ENCODE results near the gene CYBRD1. TPM values are rescaled to one million over a fixed set of nuclear protein-coding genes. Genes with fewer than 3 reads are reported as not detected.

CYBRD1 gene
- total RNA-seq, 1 donor from 2014 or later = 0.33 TPM

GRCh38 chr2:171509945-171510731 is 12.1 kb upstream of the CYBRD1 start:
- ATAC-seq (ENCODE audit: low read depth) (no peak), DNase-seq (no peak)
- Mint-ChIP-seq H3K4me3 (no peak overlapping the region), H3K27me3 (no peaks in the 10 kb centered on the region), H3K36me3 (ENCODE audit: low read depth) (no peaks in the 10 kb centered on the region), H3K27ac (no peak overlapping the region), H3K4me1 (peaks cover 13% of the 10 kb centered on the region), H3K9me3 (no peaks in the 10 kb centered on the region)
- intact Hi-C loops (cut with micrococcal nuclease) = no loop called here
- ChIA-PET CTCF (no interaction called here), POLR2A (interaction anchor here (0.6 kb wide), 1 partner anchor 174 kb away, joined by 4 read pairs; no protein-coding TSS in a partner anchor)
- TF ChIP-seq, protein P1, sequence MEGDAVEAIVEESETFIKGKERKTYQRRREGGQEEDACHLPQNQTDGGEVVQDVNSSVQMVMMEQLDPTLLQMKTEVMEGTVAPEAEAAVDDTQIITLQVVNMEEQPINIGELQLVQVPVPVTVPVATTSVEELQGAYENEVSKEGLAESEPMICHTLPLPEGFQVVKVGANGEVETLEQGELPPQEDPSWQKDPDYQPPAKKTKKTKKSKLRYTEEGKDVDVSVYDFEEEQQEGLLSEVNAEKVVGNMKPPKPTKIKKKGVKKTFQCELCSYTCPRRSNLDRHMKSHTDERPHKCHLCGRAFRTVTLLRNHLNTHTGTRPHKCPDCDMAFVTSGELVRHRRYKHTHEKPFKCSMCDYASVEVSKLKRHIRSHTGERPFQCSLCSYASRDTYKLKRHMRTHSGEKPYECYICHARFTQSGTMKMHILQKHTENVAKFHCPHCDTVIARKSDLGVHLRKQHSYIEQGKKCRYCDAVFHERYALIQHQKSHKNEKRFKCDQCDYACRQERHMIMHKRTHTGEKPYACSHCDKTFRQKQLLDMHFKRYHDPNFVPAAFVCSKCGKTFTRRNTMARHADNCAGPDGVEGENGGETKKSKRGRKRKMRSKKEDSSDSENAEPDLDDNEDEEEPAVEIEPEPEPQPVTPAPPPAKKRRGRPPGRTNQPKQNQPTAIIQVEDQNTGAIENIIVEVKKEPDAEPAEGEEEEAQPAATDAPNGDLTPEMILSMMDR (IDR thresholded peaks at IDR 0.05) = no peak

DNA sequence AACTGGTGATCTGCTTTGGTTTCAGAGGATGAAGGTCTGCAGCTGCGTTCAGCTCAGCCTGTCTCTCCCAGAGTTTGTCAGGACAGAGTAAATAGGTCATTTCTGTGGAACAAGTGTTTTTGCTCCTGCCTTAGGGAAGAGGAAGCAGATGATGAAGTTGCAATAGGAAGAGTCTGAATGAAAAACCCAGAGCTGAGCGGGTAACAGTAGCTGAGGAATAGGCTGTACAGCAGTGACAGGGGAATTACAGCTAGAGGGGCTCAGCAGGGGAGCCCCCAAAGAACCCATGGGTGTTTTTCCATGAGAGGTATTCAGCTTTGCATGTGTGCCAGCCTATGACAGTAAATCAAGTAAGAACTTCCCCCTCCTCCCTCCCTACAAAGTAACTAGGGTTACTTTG is 10.3 kb upstream of the CYBRD1 start:
- intact Hi-C loops (cut with micrococcal nuclease) = no loop called here
- H3K36me3 Mint-ChIP-seq (ENCODE audit: low read depth) = no peaks in the 10 kb centered on the region
- H3K9me3 Mint-ChIP-seq = no peaks in the 10 kb centered on the region
- TF ChIP-seq, protein P1 (IDR thresholded peaks at IDR 0.05) = no peak
- DNase-seq (no peak), ATAC-seq (ENCODE audit: low read depth) (peak; percentile 40)
- H3K4me1 Mint-ChIP-seq = peaks cover 13% of the 10 kb centered on the region
- CTCF ChIA-PET = no interaction called here
- POLR2A ChIA-PET = no interaction called here
- no peak overlapping the region for H3K27ac Mint-ChIP-seq
- no peaks in the 10 kb centered on the region for H3K27me3 Mint-ChIP-seq
- H3K4me3 Mint-ChIP-seq = no peak overlapping the region

GRCh38 chr2:171512683-171513195 is 9.5 kb upstream of the CYBRD1 start:
- intact Hi-C loops (cut with micrococcal nuclease) = no loop called here
- DNase-seq (no peak), ATAC-seq (ENCODE audit: low read depth) (no peak)
- H3K27ac Mint-ChIP-seq = no peak overlapping the region
- H3K4me3 Mint-ChIP-seq = no peak overlapping the region
- H3K4me1 Mint-ChIP-seq = peaks cover 13% of the 10 kb centered on the region
- ChIA-PET POLR2A (no interaction called here), CTCF (no interaction called here)
- H3K9me3 Mint-ChIP-seq = no peaks in the 10 kb centered on the region
- H3K36me3 Mint-ChIP-seq (ENCODE audit: low read depth) = no peaks in the 10 kb centered on the region
- peaks cover 2% of the 10 kb centered on the region for H3K27me3 Mint-ChIP-seq
- TF ChIP-seq, protein P1 (IDR thresholded peaks at IDR 0.05) = no peak

DNA sequence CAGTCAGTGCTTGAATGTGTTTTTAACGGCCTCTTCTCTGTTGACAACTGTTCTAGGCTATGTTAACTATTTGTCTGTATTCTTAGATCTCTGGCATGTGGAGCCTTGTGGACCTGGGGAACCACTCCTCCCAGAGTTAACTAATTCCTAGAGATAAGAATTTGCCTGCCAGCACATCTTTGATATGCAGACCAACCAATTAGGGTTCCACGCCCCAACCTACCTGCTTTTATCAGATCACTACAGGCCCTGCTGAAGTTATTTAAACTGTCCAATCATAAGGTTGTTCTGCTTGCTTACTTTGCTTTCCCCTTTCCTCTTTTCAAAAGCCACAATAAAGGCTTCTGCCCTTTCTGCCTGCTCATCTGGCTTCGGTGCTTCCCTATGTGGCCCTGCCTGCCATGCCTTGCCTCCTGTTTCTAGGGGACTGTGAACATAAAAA is 8.5 kb upstream of the CYBRD1 start:
- TF ChIP-seq, protein P1 (IDR thresholded peaks at IDR 0.05) = no peak
- no peak overlapping the region for H3K4me3 Mint-ChIP-seq
- POLR2A ChIA-PET = no interaction called here
- CTCF ChIA-PET = no interaction called here
- no peaks in the 10 kb centered on the region for H3K9me3 Mint-ChIP-seq
- intact Hi-C loops (cut with micrococcal nuclease) = no loop called here
- H3K4me1 Mint-ChIP-seq = peaks cover 13% of the 10 kb centered on the region
- peaks cover 5% of the 10 kb centered on the region for H3K27me3 Mint-ChIP-seq
- DNase-seq = no peak
- H3K36me3 Mint-ChIP-seq (ENCODE audit: low read depth) = no peaks in the 10 kb centered on the region
- ATAC-seq (ENCODE audit: low read depth) = peak; percentile 21
- no peak overlapping the region for H3K27ac Mint-ChIP-seq

DNA sequence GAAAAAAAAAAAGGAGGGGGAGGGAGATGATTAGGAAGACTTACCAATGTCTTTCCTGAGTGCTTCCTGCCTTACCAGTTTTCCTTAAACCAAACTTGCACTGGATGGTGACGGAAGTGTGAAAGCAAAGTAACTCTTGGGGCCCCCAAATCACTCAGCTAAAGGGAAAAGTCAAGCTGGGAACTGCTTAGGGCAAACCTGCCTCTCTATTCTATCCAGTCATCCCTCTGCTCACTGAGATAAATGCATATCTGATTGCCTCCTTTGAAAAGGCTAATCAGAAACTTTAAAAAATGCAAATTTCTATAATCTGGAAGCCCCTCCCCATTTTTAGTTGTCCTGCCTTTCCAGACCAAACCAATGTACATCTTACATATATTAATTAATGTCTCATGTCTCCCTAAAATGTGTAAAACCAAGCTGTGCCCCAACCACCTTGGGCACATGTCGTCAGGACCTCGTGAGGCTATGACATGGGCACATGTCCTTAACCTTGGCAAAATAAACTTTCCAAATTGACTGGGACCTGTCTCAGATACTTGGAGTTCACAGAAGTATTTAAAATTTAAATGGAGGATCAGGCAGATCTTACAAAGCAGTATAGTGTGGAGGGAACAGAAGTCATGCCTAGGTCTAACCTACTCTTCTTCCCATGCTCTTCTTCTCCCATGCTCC is 7.2 kb upstream of the CYBRD1 start:
- CTCF ChIA-PET = no interaction called here
- peaks cover 10% of the 10 kb centered on the region for H3K4me1 Mint-ChIP-seq

More for the DNA sequence above, 7.2 kb upstream of the CYBRD1 start:
- intact Hi-C loops (cut with micrococcal nuclease) = no loop called here
- Mint-ChIP-seq H3K36me3 (ENCODE audit: low read depth) (no peaks in the 10 kb centered on the region), H3K9me3 (no peaks in the 10 kb centered on the region), H3K27ac (no peak overlapping the region), H3K4me3 (no peak overlapping the region), H3K27me3 (peaks cover 16% of the 10 kb centered on the region)
- ATAC-seq (ENCODE audit: low read depth) (no peak), DNase-seq (no peak)
- TF ChIP-seq, protein P1 (IDR thresholded peaks at IDR 0.05) = no peak
- POLR2A ChIA-PET = no interaction called here
